Chondrocyte (in vitro differentiated cells): ENCODE measurements around the gene SFPQ. TPM values are rescaled to one million over a fixed set of nuclear protein-coding genes. Genes with fewer than 3 reads are reported as not detected.
"Not testable (repeated sequence)": the region's sequence is repeated elsewhere in the genome, so short reads cannot be mapped to it uniquely, and the experiment has no call there.

ENCODE experiments used
- DNase-seq: peaks from one replicate; pipeline ENCODE4 v3.0.0; 2021; ENCODE audit warnings: mixed read lengths, low spot score
- H3K27ac Mint-ChIP-seq: one replicate; pipeline ENCODE4 v1.8.0; 2021; ENCODE audit warnings: mild to moderate bottlenecking, moderate library complexity, mixed read lengths; ENCODE audit not compliant: unreplicated experiment
- H3K27me3 Mint-ChIP-seq: 2 replicates; pipeline ENCODE4 v1.8.0; 2021; ENCODE audit warnings: low read depth, mixed read lengths
- H3K36me3 Mint-ChIP-seq: 2 replicates; pipeline ENCODE4 v1.8.0; 2021; ENCODE audit warnings: low read depth, mixed read lengths
- H3K4me1 Mint-ChIP-seq: 2 replicates; pipeline ENCODE4 v1.8.0; 2021; ENCODE audit warnings: low read depth, mild to moderate bottlenecking, mixed read lengths
- H3K4me3 Mint-ChIP-seq: one replicate; pipeline ENCODE4 v1.8.0; 2021; ENCODE audit warnings: mild to moderate bottlenecking, moderate library complexity, mixed read lengths; ENCODE audit not compliant: unreplicated experiment
- H3K9me3 Mint-ChIP-seq: 2 replicates; pipeline ENCODE4 v1.8.0; 2021; ENCODE audit warnings: low read depth, mixed read lengths
- total RNA-seq: library from RNA; stranded (reverse); gene quantifications from 3 replicates; pipeline ENCODE4 v1.2.1, GENCODE V29; 2021
- TF ChIP-seq, protein P1 (sequence below): fragments of 200-600 bp; sonication (generic); IDR thresholded peaks from 2 replicates; pipeline ENCODE4 v1.5.0; 2021; ENCODE audit warnings: antibody characterized with exemption, mild to moderate bottlenecking, moderate library complexity

Gene SFPQ
- total RNA-seq, 1 donor from 2014 or later: 149 TPM

DNA sequence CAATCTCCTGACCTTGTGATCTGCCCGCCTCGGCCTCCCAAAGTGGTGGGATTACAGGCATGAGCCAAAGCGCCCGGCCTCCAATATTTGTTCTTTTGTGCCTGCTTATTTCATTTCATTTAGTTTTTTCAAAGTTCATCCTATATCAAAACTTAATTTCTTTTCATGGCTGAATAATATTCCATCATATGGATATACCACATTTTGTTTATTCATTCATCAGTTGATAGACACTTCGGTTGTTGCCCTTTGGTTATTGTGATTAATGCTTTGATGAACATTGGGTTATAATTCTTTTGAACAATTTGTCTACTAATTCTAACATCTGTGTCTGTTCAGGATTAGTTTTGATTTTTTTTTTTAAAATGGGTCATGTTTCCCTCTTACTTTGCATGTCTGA lies 41.7 kb downstream of the SFPQ start:
- no peak overlapping the region for H3K4me3 Mint-ChIP-seq
- DNase-seq: no peak
- H3K4me1 Mint-ChIP-seq: peaks cover 14% of the 10 kb centered on the region
- TF ChIP-seq, protein P1, sequence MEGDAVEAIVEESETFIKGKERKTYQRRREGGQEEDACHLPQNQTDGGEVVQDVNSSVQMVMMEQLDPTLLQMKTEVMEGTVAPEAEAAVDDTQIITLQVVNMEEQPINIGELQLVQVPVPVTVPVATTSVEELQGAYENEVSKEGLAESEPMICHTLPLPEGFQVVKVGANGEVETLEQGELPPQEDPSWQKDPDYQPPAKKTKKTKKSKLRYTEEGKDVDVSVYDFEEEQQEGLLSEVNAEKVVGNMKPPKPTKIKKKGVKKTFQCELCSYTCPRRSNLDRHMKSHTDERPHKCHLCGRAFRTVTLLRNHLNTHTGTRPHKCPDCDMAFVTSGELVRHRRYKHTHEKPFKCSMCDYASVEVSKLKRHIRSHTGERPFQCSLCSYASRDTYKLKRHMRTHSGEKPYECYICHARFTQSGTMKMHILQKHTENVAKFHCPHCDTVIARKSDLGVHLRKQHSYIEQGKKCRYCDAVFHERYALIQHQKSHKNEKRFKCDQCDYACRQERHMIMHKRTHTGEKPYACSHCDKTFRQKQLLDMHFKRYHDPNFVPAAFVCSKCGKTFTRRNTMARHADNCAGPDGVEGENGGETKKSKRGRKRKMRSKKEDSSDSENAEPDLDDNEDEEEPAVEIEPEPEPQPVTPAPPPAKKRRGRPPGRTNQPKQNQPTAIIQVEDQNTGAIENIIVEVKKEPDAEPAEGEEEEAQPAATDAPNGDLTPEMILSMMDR: no peak
- H3K27ac Mint-ChIP-seq: no peak overlapping the region
- H3K36me3 Mint-ChIP-seq: no peaks in the 10 kb centered on the region
- no peaks in the 10 kb centered on the region for H3K9me3 Mint-ChIP-seq
- peaks cover 4% of the 10 kb centered on the region for H3K27me3 Mint-ChIP-seq

DNA sequence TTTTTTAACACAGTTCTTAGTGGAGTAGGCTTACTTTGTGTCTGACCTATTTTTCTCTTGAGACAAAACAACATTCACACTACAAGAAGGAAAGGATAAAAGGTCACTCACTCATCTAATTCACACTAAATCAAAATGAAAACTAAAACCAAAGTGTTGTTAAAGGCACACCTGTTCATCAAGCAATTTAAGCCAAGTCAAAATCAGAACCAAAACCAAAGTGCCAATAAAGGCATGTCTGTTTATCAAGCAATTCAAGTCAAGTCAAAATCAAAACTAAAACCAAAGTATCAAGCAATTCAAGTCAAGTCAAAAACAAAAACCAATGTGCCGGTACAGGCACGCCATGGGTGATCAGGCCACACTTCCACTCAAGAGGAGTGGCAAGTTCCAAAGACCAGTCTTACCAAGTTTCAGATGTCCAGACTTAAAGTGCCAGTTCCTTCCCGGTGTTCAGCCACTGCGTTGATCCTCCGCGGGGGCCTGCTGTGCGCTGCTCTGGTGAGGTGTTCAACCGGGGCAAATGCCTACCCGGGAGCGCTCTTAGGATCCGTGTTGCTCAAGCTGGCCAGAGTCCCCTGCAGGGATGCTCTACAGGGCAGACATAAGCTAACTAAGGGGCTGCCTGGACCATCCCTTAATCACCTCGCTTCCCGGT lies 46.9 kb downstream of the SFPQ start:
- not testable (repeated sequence) for H3K27ac Mint-ChIP-seq, H3K4me3 Mint-ChIP-seq, H3K36me3 Mint-ChIP-seq, H3K9me3 Mint-ChIP-seq, DNase-seq
- peaks cover 17% of the 10 kb centered on the region for H3K27me3 Mint-ChIP-seq
- peaks cover 20% of the 10 kb centered on the region for H3K4me1 Mint-ChIP-seq

DNA sequence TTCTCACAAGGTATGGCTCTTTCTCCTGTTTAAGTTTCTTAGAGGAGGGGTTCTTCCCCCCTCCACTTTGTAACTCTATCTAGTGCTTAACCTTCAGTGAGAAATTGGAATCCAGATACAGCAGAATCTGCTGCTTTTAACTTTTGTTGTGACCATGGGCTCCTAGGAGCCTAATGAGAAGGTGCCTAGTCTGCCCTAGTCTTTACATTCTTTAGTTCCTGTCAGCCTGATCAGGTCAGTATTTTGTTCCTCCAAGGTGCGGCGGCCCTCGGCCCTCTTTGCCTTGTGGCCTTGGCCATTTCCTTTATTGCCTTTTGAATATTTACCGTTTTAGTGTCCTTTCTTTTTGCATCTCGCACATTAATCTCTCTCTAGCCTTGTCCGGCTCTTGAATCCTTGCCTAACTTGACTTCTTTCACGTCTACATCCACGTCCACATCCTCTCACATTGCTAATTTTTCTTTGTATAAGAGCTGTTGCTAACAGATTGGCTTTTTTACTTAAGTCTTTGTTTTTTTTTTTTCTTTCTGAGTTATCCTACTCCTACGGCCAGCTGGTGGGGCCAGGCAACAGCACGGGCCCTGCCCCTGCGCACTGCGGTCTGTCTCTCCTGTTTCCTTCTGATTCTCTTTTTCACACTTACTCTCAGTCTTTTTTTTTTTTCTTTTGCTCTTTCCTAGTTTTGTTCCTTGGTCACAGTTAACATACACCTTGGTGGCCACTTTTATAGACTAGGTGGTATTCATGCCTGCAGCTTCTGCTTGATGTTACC lies 49.0 kb downstream of the SFPQ start:
- TF ChIP-seq, protein P1: no peak
- no peaks in the 10 kb centered on the region for H3K9me3 Mint-ChIP-seq
- peaks cover 17% of the 10 kb centered on the region for H3K27me3 Mint-ChIP-seq
- H3K27ac Mint-ChIP-seq: no peak overlapping the region
- peaks cover 20% of the 10 kb centered on the region for H3K4me1 Mint-ChIP-seq
- DNase-seq: no peak
- no peaks in the 10 kb centered on the region for H3K36me3 Mint-ChIP-seq
- no peak overlapping the region for H3K4me3 Mint-ChIP-seq

DNA sequence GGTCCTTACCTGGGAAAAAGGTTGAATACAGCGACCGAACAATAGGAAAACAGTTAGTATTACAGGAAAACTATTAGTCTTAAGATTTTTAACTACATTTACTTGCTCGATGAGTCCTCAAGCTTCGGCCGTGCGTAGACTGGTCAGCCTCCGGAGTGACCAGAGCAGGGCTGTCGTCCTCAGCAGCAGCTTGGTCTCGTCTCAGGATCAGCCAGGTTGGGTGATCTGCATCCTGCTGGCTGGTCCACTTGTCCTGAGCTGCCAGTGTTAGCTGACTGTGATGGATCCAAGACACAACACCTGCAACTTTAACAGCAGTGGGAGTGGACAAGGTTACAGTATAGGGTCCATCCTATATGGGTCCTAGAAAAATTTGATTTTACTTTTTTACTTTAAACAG lies 50.2 kb downstream of the SFPQ start:
- H3K4me3 Mint-ChIP-seq, H3K9me3 Mint-ChIP-seq, H3K36me3 Mint-ChIP-seq, H3K27ac Mint-ChIP-seq, DNase-seq: not testable (repeated sequence)
- H3K27me3 Mint-ChIP-seq: peaks cover 13% of the 10 kb centered on the region
- peaks cover 20% of the 10 kb centered on the region for H3K4me1 Mint-ChIP-seq

- DNase-seq, H3K36me3 Mint-ChIP-seq, H3K9me3 Mint-ChIP-seq, H3K4me3 Mint-ChIP-seq, H3K27ac Mint-ChIP-seq: not testable (repeated sequence)
- H3K27me3 Mint-ChIP-seq: peaks cover 14% of the 10 kb centered on the region
- H3K4me1 Mint-ChIP-seq: peaks cover 20% of the 10 kb centered on the region
These were observed 50.7 kb downstream of the SFPQ start for GRCh38 chr1:35142294-35142693.

DNA sequence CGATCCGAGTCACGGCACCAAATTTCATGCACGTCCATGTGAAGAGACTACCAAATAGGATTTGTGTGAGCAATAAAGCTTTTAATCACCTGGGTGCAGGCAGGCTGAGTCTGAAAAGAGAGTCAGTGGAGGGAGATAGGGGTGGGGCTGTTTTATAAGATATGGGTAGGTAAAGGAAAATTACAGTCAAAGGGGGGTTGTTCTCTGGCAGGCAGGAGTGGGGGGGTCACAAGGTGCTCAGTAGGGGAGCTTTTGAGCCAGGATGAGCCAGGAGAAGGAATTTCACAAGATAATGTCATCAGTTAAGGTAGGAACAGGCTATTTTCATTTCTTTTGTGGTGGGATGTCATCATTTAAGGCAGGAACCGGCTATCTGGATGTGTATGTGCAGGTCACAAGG lies 55.4 kb downstream of the SFPQ start:
- not testable (repeated sequence) for H3K9me3 Mint-ChIP-seq, H3K36me3 Mint-ChIP-seq, H3K4me3 Mint-ChIP-seq, DNase-seq, H3K27ac Mint-ChIP-seq, H3K4me1 Mint-ChIP-seq, H3K27me3 Mint-ChIP-seq

- no peak overlapping the region for H3K4me3 Mint-ChIP-seq
- DNase-seq: no peak
- no peak overlapping the region for H3K27ac Mint-ChIP-seq
- no peaks in the 10 kb centered on the region for H3K9me3 Mint-ChIP-seq
- peaks cover 9% of the 10 kb centered on the region for H3K27me3 Mint-ChIP-seq
- no peaks in the 10 kb centered on the region for H3K36me3 Mint-ChIP-seq
- H3K4me1 Mint-ChIP-seq: no peaks in the 10 kb centered on the region
- TF ChIP-seq, protein P1: no peak
These were observed 56.2 kb downstream of the SFPQ start for GRCh38 chr1:35136780-35137179.

Other genes starting within 250 kb of the SFPQ start
- gene TMEM35B, start 207.8 kb downstream of the SFPQ start, total RNA-seq: 16.2 to 19.1 TPM (median 17.7 TPM) in 3 replicates
- gene ZMYM6, start 161.2 kb downstream of the SFPQ start, total RNA-seq: 18.8 to 24.8 TPM (median 22.8 TPM) in 3 replicates
- gene ZMYM1, start 113.8 kb downstream of the SFPQ start, total RNA-seq: 11.6 to 15.8 TPM (median 12.6 TPM) in 3 replicates
- gene ZMYM4, start 75.6 kb upstream of the SFPQ start, total RNA-seq: 51.0 to 54.2 TPM (median 51.8 TPM) in 3 replicates